Mesenchymal stem cell (in vitro differentiated cells and primary cell): Measurements from ENCODE around the gene N4BP3.
"Not testable (repeated sequence)": the region's sequence is repeated elsewhere in the genome, so short reads cannot be mapped to it uniquely, and the experiment has no call there.

ENCODE experiments used
- DNase-seq: peaks from one replicate; pipeline ENCODE4 v3.0.0-alpha.2; 2013
- H2AFZ ChIP-seq: one replicate; pipeline ENCODE4 v1.6.1; 2013; ENCODE audit warnings: low read depth, mild to moderate bottlenecking, control low read depth, inconsistent platforms, low read length, moderate library complexity
- H2AK5ac ChIP-seq: 2 replicates; pipeline ENCODE4 v1.6.1; 2013; ENCODE audit warnings: low read length, moderate library complexity, mild to moderate bottlenecking, inconsistent platforms; ENCODE audit not compliant: severe bottlenecking
- H2BK120ac ChIP-seq: one replicate; pipeline ENCODE4 v1.6.1; 2013; ENCODE audit warnings: low read depth, mild to moderate bottlenecking, inconsistent platforms, low read length, moderate library complexity
- H2BK12ac ChIP-seq, 2 experiments: one replicate each; pipeline ENCODE4 v1.6.1; 2013; ENCODE audit warnings: inconsistent platforms in 2 of 2, low read length in 2 of 2, mild to moderate bottlenecking in 2 of 2, moderate library complexity in 2 of 2, control low read depth in 1 of 2
- H2BK15ac ChIP-seq: one replicate; pipeline ENCODE4 v1.6.1; 2013; ENCODE audit warnings: mild to moderate bottlenecking, low read depth, inconsistent platforms; ENCODE audit not compliant: poor library complexity, severe bottlenecking
- H2BK5ac ChIP-seq: 2 replicates; pipeline ENCODE4 v1.6.1; 2013; ENCODE audit warnings: low read depth, mild to moderate bottlenecking, low read length, control low read depth, inconsistent platforms; ENCODE audit not compliant: poor library complexity, severe bottlenecking
- H3K14ac ChIP-seq, 2 experiments: one replicate each; pipeline ENCODE4 v1.6.1; 2013; ENCODE audit warnings: inconsistent platforms in 2 of 2, low read length in 2 of 2, control low read depth in 1 of 2, mild to moderate bottlenecking in 1 of 2, moderate library complexity in 1 of 2
- H3K18ac ChIP-seq, 2 experiments: one replicate each; pipeline ENCODE4 v1.6.1; 2013; ENCODE audit warnings: inconsistent platforms in 2 of 2, low read length in 2 of 2, control low read depth in 1 of 2, low read depth in 1 of 2, mild to moderate bottlenecking in 1 of 2
- H3K23ac ChIP-seq, 2 experiments: one replicate each; pipeline ENCODE4 v1.6.1; 2013; ENCODE audit warnings: inconsistent platforms in 2 of 2, low read length in 2 of 2, mild to moderate bottlenecking in 2 of 2, moderate library complexity in 2 of 2, control low read depth in 1 of 2
- H3K27ac ChIP-seq: 2 replicates; pipeline ENCODE4 v1.5.1; 2013; ENCODE audit warnings: mild to moderate bottlenecking, moderate library complexity, low read length, control low read depth, inconsistent platforms; ENCODE audit not compliant: poor library complexity, severe bottlenecking
- H3K27me3 ChIP-seq, 2 experiments: 2 replicates each; pipeline versions ENCODE4 v1.6.1 to v1.7.0; 2013; ENCODE audit warnings: low read length in 2 of 2, mild to moderate bottlenecking in 2 of 2, moderate library complexity in 2 of 2, control low read depth in 1 of 2, inconsistent platforms in 1 of 2; ENCODE audit not compliant: control insufficient read depth in 1 of 2, insufficient read depth in 1 of 2
- H3K36me3 ChIP-seq, 2 experiments: 2 replicates each; pipeline versions ENCODE4 v1.6.1 to v1.7.0; 2013; ENCODE audit warnings: low read length in 2 of 2, control low read depth in 1 of 2, inconsistent platforms in 1 of 2, low read depth in 1 of 2, mild to moderate bottlenecking in 1 of 2; ENCODE audit not compliant: insufficient read depth in 2 of 2, control insufficient read depth in 1 of 2
- H3K4ac ChIP-seq, 2 experiments: one replicate each; pipeline ENCODE4 v1.6.1; 2013; ENCODE audit warnings: inconsistent platforms in 2 of 2, low read length in 2 of 2, mild to moderate bottlenecking in 2 of 2, moderate library complexity in 2 of 2, control low read depth in 1 of 2, low read depth in 1 of 2
- H3K4me1 ChIP-seq: 2 replicates; pipeline ENCODE4 v1.6.1; 2013; ENCODE audit warnings: low read depth, low read length, control low read depth; ENCODE audit not compliant: control insufficient read depth, insufficient read depth
- H3K4me2 ChIP-seq: 2 replicates; pipeline ENCODE4 v1.6.1; 2013; ENCODE audit warnings: low read length, mild to moderate bottlenecking, inconsistent platforms; ENCODE audit not compliant: poor library complexity, severe bottlenecking
- H3K4me3 ChIP-seq, 2 experiments: 2 replicates each; pipeline versions ENCODE4 v1.5.1 to v1.7.0; 2013; ENCODE audit warnings: low read length in 2 of 2, mild to moderate bottlenecking in 2 of 2, control low read depth in 1 of 2, low read depth in 1 of 2; ENCODE audit not compliant: insufficient read depth in 1 of 2
- H3K79me1 ChIP-seq: replicated peaks from 2 replicates; pipeline ENCODE4 v1.6.1; 2013; ENCODE audit warnings: mild to moderate bottlenecking, control low read depth, low read length, inconsistent platforms; ENCODE audit not compliant: poor library complexity, severe bottlenecking
- H3K9ac ChIP-seq: 2 replicates; pipeline ENCODE4 v1.7.0; 2013; ENCODE audit warnings: mild to moderate bottlenecking, low read length, moderate library complexity
- H3K9me3 ChIP-seq: 2 replicates; pipeline ENCODE4 v1.7.0; 2013; ENCODE audit warnings: mild to moderate bottlenecking, low read length; ENCODE audit not compliant: control insufficient read depth
- H4K8ac ChIP-seq: one replicate; pipeline ENCODE4 v1.6.1; 2013; ENCODE audit warnings: inconsistent platforms, mild to moderate bottlenecking, low read length, moderate library complexity
- H4K91ac ChIP-seq: one replicate; pipeline ENCODE4 v1.6.1; 2013; ENCODE audit warnings: mild to moderate bottlenecking, low read length, inconsistent platforms
- WGBS: methylation state at CpG from one replicate; pipeline ENCODE4 v1.1.7; 2013; ENCODE audit warnings: mixed read lengths; 5-methylcytosine and 5-hydroxymethylcytosine counted together

N4BP3 gene

GRCh38 chr5:178071108-178071507 lies 42.2 kb upstream of the N4BP3 start:
- Histone ChIP-seq H3K4me2 (no peak overlapping the region), H4K91ac (no peak overlapping the region), H3K4me3 (no peak overlapping the region), H3K23ac (no peak overlapping the region), H3K9me3 (no peaks in the 10 kb centered on the region), H3K18ac (no peak overlapping the region), H2AFZ (no peak overlapping the region), H3K9ac (no peak overlapping the region), H2BK120ac (no peak overlapping the region), H2BK15ac (no peak overlapping the region), H3K79me1 (no peaks in the 10 kb centered on the region), H4K8ac (no peak overlapping the region), H3K27me3 (peaks cover 36 to 66% of the 10 kb centered on the region in 2 experiments), H3K4me1 (peaks cover 4% of the 10 kb centered on the region), H3K36me3 (no peaks in the 10 kb centered on the region), H3K4ac (no peak overlapping the region), H2BK12ac (no peak overlapping the region), H2AK5ac (no peak overlapping the region), H2BK5ac (no peak overlapping the region), H3K14ac (no peak overlapping the region), H3K27ac (no peak overlapping the region)
- whole genome bisulfite sequencing: 58% methylated on average over 4 of the region's 4 CpGs
- no peak for DNase-seq

- H2BK5ac ChIP-seq: no peak overlapping the region
- no peak overlapping the region for H3K27ac ChIP-seq
- no peak for DNase-seq
- H2BK12ac ChIP-seq: no peak overlapping the region
- H3K4me3 ChIP-seq: no peak overlapping the region
- no peak overlapping the region for H2AK5ac ChIP-seq
- no peaks in the 10 kb centered on the region for H3K9me3 ChIP-seq
- no peak overlapping the region for H2BK120ac ChIP-seq
- no peak overlapping the region for H3K4ac ChIP-seq
- peaks cover 36 to 61% of the 10 kb centered on the region in 2 experiments for H3K27me3 ChIP-seq
- H3K79me1 ChIP-seq: no peaks in the 10 kb centered on the region
- 83% methylated on average over 10 of the region's 10 CpGs for WGBS
- H3K9ac ChIP-seq: no peak overlapping the region
- no peak overlapping the region for H3K14ac ChIP-seq
- no peak overlapping the region for H3K18ac ChIP-seq
- H3K23ac ChIP-seq: no peak overlapping the region
- peaks cover 4% of the 10 kb centered on the region for H3K4me1 ChIP-seq
- no peak overlapping the region for H2BK15ac ChIP-seq
- H4K91ac ChIP-seq: no peak overlapping the region
- no peak overlapping the region for H4K8ac ChIP-seq
- no peak overlapping the region for H3K4me2 ChIP-seq
- H3K36me3 ChIP-seq: no peaks in the 10 kb centered on the region
- H2AFZ ChIP-seq: no peak overlapping the region
Observed at GRCh38 chr5:178072749-178073148, 40.6 kb upstream of the N4BP3 start.

- H3K9ac ChIP-seq: no peak overlapping the region
- H2BK5ac ChIP-seq: no peak overlapping the region
- H3K4me3 ChIP-seq: no peak overlapping the region
- peaks cover 31 to 58% of the 10 kb centered on the region in 2 experiments for H3K27me3 ChIP-seq
- no peak overlapping the region for H4K91ac ChIP-seq
- H3K14ac ChIP-seq: no peak overlapping the region
- H3K23ac ChIP-seq: no peak overlapping the region
- no peak overlapping the region for H2BK12ac ChIP-seq
- H2BK120ac ChIP-seq: no peak overlapping the region
- no peaks in the 10 kb centered on the region for H3K79me1 ChIP-seq
- no peak overlapping the region for H2BK15ac ChIP-seq
- peaks cover 4% of the 10 kb centered on the region for H3K4me1 ChIP-seq
- 74% methylated on average over 14 of the region's 14 CpGs for WGBS
- H4K8ac ChIP-seq: no peak overlapping the region
- H3K18ac ChIP-seq: no peak overlapping the region
- no peak overlapping the region for H3K4me2 ChIP-seq
- H3K36me3 ChIP-seq: no peaks in the 10 kb centered on the region
- H2AK5ac ChIP-seq: no peak overlapping the region
- H2AFZ ChIP-seq: no peak overlapping the region
- no peaks in the 10 kb centered on the region for H3K9me3 ChIP-seq
- no peak for DNase-seq
- H3K27ac ChIP-seq: no peak overlapping the region
- H3K4ac ChIP-seq: no peak overlapping the region
Observed at GRCh38 chr5:178074266-178074952, 38.9 kb upstream of the N4BP3 start.

- not testable (repeated sequence) for H3K79me1 ChIP-seq, H3K4me2 ChIP-seq, H3K9ac ChIP-seq, H3K4me1 ChIP-seq, H2BK12ac ChIP-seq, H2BK5ac ChIP-seq, H2AFZ ChIP-seq, H3K14ac ChIP-seq, H3K18ac ChIP-seq, H3K4ac ChIP-seq, H3K23ac ChIP-seq, H4K91ac ChIP-seq, H3K27ac ChIP-seq, H2BK15ac ChIP-seq, H3K36me3 ChIP-seq, H2BK120ac ChIP-seq, H3K4me3 ChIP-seq, DNase-seq, H3K9me3 ChIP-seq, H2AK5ac ChIP-seq, H4K8ac ChIP-seq
- H3K27me3 ChIP-seq: peaks cover 20 to 61% of the 10 kb centered on the region in 2 experiments
- 100% methylated on average over 3 of the region's 4 CpGs for WGBS
Observed at GRCh38 chr5:178076965-178077364, 36.4 kb upstream of the N4BP3 start.
